GM18951 (cell line): Measurements from ENCODE around the gene COX8A.

Experiments used
- POLR2A ChIP-seq: IDR thresholded peaks from 4 replicates; pipeline ENCODE4 v1.6.1; 2011; ENCODE audit warnings: mild to moderate bottlenecking; ENCODE audit not compliant: insufficient read length, insufficient read depth; ENCODE audit errors: extremely low read depth
- in situ Hi-C: fragments of 300-500 bp; cut with MboI; formaldehyde crosslinking; loops from one replicate; pipeline ENCODE4 v1.12.0; 2022; ENCODE audit warnings: low sequenced_read_pairs, mixed read lengths, inconsistent platforms; ENCODE audit not compliant: unreplicated experiment

Gene COX8A

GRCh38 chr11:64023712-64024710 is 49.6 kb downstream of the COX8A start:
- no peak for TF ChIP-seq POLR2A
- in situ Hi-C loops, result no loop called here

GRCh38 chr11:64025205-64025604 is 50.8 kb downstream of the COX8A start:
- TF ChIP-seq POLR2A, result no peak
- in situ Hi-C loops, result no loop called here
